CD4-positive, alpha-beta T cell (primary cell): ENCODE measurements around the gene ACVR2B. TPM values are rescaled to one million over a fixed set of nuclear protein-coding genes. Genes with fewer than 3 reads are reported as not detected.

ENCODE experiments used
- ATAC-seq: fragments of 200-7000 bp; cut with Tn5 transposase; one replicate; pipeline ENCODE4 v1.10.0; 2022; ENCODE audit warnings: mild to moderate bottlenecking; ENCODE audit not compliant: poor library complexity
- CTCF ChIA-PET: fragments of 350-600 bp; sonication (Branson Sonifier 250); formaldehyde crosslinking; loops from one replicate; lab custom pipeline; 2021; ENCODE audit warnings: antibody characterized with exemption, inconsistent platforms; lab: Charles Lee
- POLR2A ChIA-PET: fragments of 350-600 bp; sonication (Branson Sonifier 250); formaldehyde crosslinking; loops from one replicate; lab custom pipeline; 2021; ENCODE audit warnings: antibody characterized with exemption, inconsistent platforms; lab: Charles Lee
- DNase-seq, 14 experiments: peaks; one replicate each; pipeline ENCODE4 v3.0.0-alpha.2; 2013 to 2020; ENCODE audit warnings: mixed read lengths in 2 of 14
- H3K27ac ChIP-seq, 2 donors: one replicate each; pipeline versions ENCODE4 v1.5.1 to v1.7.0; 2013; ENCODE audit warnings: low read length in 2 of 2, low read depth in 1 of 2, mild to moderate bottlenecking in 1 of 2
- H3K27me3 ChIP-seq, 2 experiments: 1 replicate in 1 of 2; 2 replicates in 1 of 2; pipeline versions ENCODE4 v1.6.1 to v1.7.0; 2013; ENCODE audit warnings: low read length in 2 of 2, control low read depth in 1 of 2, mild to moderate bottlenecking in 1 of 2, moderate library complexity in 1 of 2; ENCODE audit not compliant: insufficient read depth in 2 of 2, control insufficient read depth in 1 of 2
- H3K36me3 ChIP-seq: one replicate; pipeline ENCODE4 v1.6.1; 2013; ENCODE audit warnings: low read length, control low read depth; ENCODE audit not compliant: insufficient read depth
- H3K4me1 ChIP-seq: one replicate; pipeline ENCODE4 v1.6.1; 2013; ENCODE audit warnings: low read length, control low read depth; ENCODE audit not compliant: insufficient read depth
- H3K4me3 ChIP-seq: one replicate; pipeline ENCODE4 v1.5.1; 2013; ENCODE audit warnings: mild to moderate bottlenecking, low read length, moderate library complexity
- H3K9me3 ChIP-seq, 2 experiments: 1 replicate in 1 of 2; 2 replicates in 1 of 2; pipeline versions ENCODE4 v1.6.1 to v1.7.0; 2013; ENCODE audit warnings: low read length in 2 of 2, mild to moderate bottlenecking in 2 of 2, control low read depth in 1 of 2, moderate library complexity in 1 of 2; ENCODE audit not compliant: control insufficient read depth in 1 of 2, insufficient read depth in 1 of 2
- H3K27ac Mint-ChIP-seq: one replicate; pipeline ENCODE4 v1.8.0; 2020; ENCODE audit warnings: mixed read lengths
- H3K27me3 Mint-ChIP-seq: one replicate; pipeline ENCODE4 v1.8.0; 2021; ENCODE audit warnings: mixed read lengths
- H3K36me3 Mint-ChIP-seq: one replicate; pipeline ENCODE4 v1.8.0; 2021; ENCODE audit warnings: low read depth, mixed read lengths
- H3K4me1 Mint-ChIP-seq: one replicate; pipeline ENCODE4 v1.8.0; 2021; ENCODE audit warnings: low read depth, mixed read lengths
- H3K4me3 Mint-ChIP-seq: one replicate; pipeline ENCODE4 v1.8.0; 2020; ENCODE audit warnings: mild to moderate bottlenecking, mixed read lengths
- H3K9me3 Mint-ChIP-seq: one replicate; pipeline ENCODE4 v1.8.0; 2020; ENCODE audit warnings: mixed read lengths
- CTCF ChIP-seq: fragments of 200-600 bp; IDR thresholded peaks from one replicate; pipeline ENCODE4 v1.8.0; 2022; ENCODE audit warnings: antibody characterized with exemption, mild to moderate bottlenecking
- intact Hi-C, 2 experiments: fragments of 100-400 bp; cut with DNase I in 1 of 2; cut with micrococcal nuclease in 1 of 2; formaldehyde crosslinking; loops; one replicate each; pipeline versions ENCODE4 v1.15.1 to v1.9.0; 2023 to 2025; cut with DNase I, micrococcal nuclease
- total RNA-seq, 174 experiments: library from RNA in 2 of 174; stranded (reverse) in 2 of 174; gene quantifications; one replicate each; pipeline ENCODE4 v1.2.3 and lab custom pipeline; 2021 to 2026

Gene ACVR2B
- total RNA-seq, 2 experiments from 2014 or later: 3.6 to 4.3 TPM

DNA sequence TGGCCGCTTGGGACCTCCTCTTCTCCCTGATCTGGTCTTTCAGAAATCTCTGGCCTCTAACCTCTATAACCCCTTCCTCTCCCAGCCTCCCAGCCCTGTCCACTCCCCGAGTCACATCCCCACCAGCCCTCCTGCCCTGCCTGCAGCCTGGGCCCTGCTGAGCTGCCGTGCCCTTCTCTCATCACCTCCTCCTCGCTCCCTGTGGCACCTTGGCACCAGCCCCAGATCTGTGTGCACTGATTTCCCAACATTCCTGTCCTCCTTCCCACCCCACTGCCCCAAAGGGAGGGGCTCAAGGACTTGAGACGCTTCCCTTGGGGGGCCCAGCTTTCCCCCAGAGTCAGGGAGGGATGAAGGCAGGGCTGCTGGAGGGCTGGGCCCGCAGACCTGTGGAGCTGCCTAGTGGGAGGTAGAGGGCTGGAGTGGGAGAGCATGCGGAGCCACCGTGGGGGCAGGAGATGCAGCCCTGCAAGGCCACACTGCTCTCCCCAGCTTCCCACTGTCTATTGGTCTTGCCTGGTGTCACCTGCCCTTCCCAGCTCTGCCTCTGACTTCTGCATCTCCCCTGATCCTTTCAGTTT, 85.2 kb downstream of the ACVR2B start:
- H3K27ac Mint-ChIP-seq: no peak overlapping the region
- POLR2A ChIA-PET: no interaction called here
- H3K4me1 Mint-ChIP-seq: no peaks in the 10 kb centered on the region
- no peaks in the 10 kb centered on the region for H3K9me3 ChIP-seq
- H3K9me3 Mint-ChIP-seq: no peaks in the 10 kb centered on the region
- H3K4me3 ChIP-seq: no peak overlapping the region
- intact Hi-C loops: no loop called here
- H3K36me3 ChIP-seq: peaks cover 8% of the 10 kb centered on the region
- H3K27ac ChIP-seq: no peak overlapping the region
- CTCF ChIA-PET: no interaction called here
- no peak for TF ChIP-seq CTCF
- no peaks in the 10 kb centered on the region for H3K27me3 Mint-ChIP-seq
- H3K36me3 Mint-ChIP-seq: peaks cover 36% of the 10 kb centered on the region
- H3K4me3 Mint-ChIP-seq: no peak overlapping the region
- ATAC-seq (no peak), DNase-seq (no peak)
- H3K27me3 ChIP-seq: no peaks in the 10 kb centered on the region
- H3K4me1 ChIP-seq: no peaks in the 10 kb centered on the region

GRCh38 chr3:38541806-38542205, 88.1 kb downstream of the ACVR2B start:
- ChIA-PET POLR2A (no interaction called here), CTCF (no interaction called here)
- H3K27ac Mint-ChIP-seq: no peak overlapping the region

More at GRCh38 chr3:38541806-38542205, 88.1 kb downstream of the ACVR2B start:
- Mint-ChIP-seq H3K27me3 (no peaks in the 10 kb centered on the region), H3K36me3 (peaks cover 13% of the 10 kb centered on the region), H3K9me3 (no peaks in the 10 kb centered on the region), H3K4me3 (no peak overlapping the region), H3K4me1 (no peaks in the 10 kb centered on the region)
- no peak for ATAC-seq
- no peaks in the 10 kb centered on the region for H3K9me3 ChIP-seq
- no peak overlapping the region for H3K27ac ChIP-seq
- no peak for DNase-seq
- H3K36me3 ChIP-seq: no peaks in the 10 kb centered on the region
- no peaks in the 10 kb centered on the region for H3K4me1 ChIP-seq
- no peak overlapping the region for H3K4me3 ChIP-seq
- intact Hi-C loops: loop anchor here in 1 of 2 experiments (5.0 kb wide), 1 partner anchor 95 kb away; no protein-coding TSS in a partner anchor
- TF ChIP-seq CTCF: no peak
- H3K27me3 ChIP-seq: no peaks in the 10 kb centered on the region

Other genes with a start within 250 kb of the ACVR2B start
- gene SLC22A13, start 188.1 kb upstream of the ACVR2B start, total RNA-seq: under 1 TPM; 0.19 to 0.22 TPM
- gene SLC22A14, start 171.6 kb upstream of the ACVR2B start, total RNA-seq: under 1 TPM in 1 of 2 experiments, not detected in 1; 0.11 TPM
- under 1 TPM; 0.25 to 0.59 TPM for gene XYLB, start 107.1 kb upstream of the ACVR2B start, total RNA-seq
- 10 to 100 TPM; 13.7 to 16.0 TPM for gene EXOG, start 42.5 kb downstream of the ACVR2B start, total RNA-seq
- gene SCN5A, start 195.8 kb downstream of the ACVR2B start, total RNA-seq: under 1 TPM in 1 of 2 experiments, not detected in 1; 0.11 TPM